Stimulated activated CD4-positive, alpha-beta T cell treated with anti-CD3 and anti-CD28 coated beads, Interleukin-12 subunit alpha, Interleukin-12 subunit beta, amount 100 ng/mL, for 4 hours (primary cell): ENCODE measurements around the gene MAD2L2.

Source experiments
- DNase-seq: peaks from one replicate; pipeline ENCODE4 v3.0.0-alpha.2; 2020

MAD2L2 gene

DNA sequence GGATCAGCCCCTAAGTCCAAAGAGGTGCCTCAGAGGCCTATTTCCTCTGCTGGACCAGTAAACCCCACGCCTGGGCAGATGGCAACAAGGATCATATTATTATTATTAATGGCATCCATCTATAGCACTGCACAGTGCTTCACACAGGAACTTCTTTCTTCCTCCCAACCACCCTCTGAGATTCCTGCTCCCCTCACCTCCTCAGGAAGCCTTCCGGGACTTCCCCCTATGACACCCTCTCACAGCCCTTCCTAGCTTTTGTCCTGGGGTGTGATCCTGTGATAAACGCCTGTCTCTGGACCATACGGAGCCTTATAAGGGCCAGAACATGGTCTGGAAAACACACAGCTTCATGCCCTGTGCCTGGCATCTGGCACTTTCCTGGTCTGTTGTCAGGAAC is 29.9 kb downstream of the MAD2L2 start:
- DNase-seq = no peak

- peak; percentile 68 for DNase-seq
Measured at GRCh38 chr1:11650331-11650991, 30.5 kb downstream of the MAD2L2 start.

- DNase-seq = no peak
Measured at GRCh38 chr1:11649624-11650330, 31.2 kb downstream of the MAD2L2 start.

DNA sequence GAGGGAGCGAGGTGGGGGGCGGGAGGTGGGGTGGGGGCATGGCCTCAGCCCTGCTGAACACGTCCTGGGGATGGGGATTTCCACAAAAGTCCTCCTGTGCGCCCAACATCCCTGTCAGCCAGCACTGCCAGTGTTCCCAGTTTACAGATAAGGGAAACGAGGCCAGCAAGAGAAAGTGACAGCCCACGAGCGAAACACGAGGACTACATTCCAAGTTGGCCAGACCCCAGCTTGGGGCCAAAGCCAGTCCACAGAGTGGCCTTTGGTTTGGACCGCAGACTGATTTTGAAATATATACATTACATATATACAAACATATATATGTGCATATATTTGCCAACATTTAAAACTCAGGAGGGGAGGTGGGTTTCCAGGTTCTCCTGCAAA is 31.7 kb downstream of the MAD2L2 start:
- DNase-seq = no peak

DNA sequence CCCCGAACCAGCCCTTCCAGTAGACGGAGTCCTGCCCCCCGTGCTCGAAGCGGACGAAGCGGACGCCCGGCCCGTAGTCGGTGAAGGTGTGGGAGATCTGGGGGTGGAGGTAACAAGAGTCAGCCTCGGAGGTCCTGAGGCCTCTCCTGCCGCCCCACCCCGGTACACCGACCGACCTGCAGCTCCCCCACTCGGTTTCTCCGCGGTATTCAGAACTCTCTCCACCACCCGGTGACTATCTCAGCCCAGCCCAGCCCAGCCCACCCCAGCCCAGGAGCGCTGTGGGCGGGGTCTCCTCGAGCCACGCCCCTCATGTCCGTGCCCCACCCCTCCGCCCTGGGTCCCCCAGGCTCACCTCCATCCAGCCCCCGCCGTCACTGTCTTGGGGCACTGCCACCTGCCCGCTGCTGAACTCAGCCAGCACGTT is 32.2 kb downstream of the MAD2L2 start:
- DNase-seq = peak; percentile 41

GRCh38 chr1:11648039-11648438 is 32.9 kb downstream of the MAD2L2 start:
- DNase-seq = no peak

DNA sequence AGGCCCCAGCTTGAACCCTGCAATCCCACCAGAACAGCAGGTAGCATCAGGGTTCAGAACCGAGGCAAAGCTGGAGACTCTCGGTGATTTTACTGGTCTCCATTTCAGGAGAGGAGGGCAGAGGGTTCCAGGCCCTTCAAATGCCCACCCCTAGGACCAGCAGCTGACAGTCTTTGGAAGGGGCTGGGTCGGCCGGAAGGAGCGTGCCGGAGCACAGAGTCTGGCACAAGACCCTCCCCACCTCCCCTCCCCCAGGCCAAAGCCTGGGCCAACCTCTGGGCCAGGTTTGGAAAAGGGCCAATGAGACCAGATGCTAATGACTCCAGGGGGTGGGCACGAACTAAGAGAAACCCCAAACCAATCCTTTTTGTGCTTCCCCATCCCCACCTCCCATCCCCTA is 33.6 kb downstream of the MAD2L2 start:
- DNase-seq = no peak

DNA sequence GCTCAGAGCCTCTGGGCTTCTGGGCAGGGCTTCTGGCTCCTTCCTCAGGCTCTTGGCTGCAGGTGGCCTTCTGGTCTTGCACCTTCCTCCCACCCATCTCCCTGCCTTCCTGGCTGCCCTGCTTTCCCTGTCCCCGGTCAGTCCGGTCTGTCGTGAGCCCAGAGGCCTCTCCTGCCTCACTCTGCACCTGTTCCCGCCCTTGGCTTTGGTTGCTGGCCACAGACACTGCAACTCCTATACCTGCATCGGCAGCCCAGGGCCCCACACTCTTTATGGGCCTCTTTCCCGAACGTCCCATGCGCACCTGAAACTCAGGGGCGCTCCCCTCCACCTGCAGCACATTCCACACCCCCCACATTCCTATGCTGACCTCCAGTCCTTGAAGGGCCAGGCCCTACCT is 34.6 kb downstream of the MAD2L2 start:
- no peak for DNase-seq

GRCh38 chr1:11645670-11646265 is 35.2 kb downstream of the MAD2L2 start:
- peak; percentile 81 for DNase-seq

GRCh38 chr1:11645270-11645669 is 35.7 kb downstream of the MAD2L2 start:
- DNase-seq = no peak

- DNase-seq = no peak
Measured at GRCh38 chr1:11643782-11644181, 37.2 kb downstream of the MAD2L2 start.

DNA sequence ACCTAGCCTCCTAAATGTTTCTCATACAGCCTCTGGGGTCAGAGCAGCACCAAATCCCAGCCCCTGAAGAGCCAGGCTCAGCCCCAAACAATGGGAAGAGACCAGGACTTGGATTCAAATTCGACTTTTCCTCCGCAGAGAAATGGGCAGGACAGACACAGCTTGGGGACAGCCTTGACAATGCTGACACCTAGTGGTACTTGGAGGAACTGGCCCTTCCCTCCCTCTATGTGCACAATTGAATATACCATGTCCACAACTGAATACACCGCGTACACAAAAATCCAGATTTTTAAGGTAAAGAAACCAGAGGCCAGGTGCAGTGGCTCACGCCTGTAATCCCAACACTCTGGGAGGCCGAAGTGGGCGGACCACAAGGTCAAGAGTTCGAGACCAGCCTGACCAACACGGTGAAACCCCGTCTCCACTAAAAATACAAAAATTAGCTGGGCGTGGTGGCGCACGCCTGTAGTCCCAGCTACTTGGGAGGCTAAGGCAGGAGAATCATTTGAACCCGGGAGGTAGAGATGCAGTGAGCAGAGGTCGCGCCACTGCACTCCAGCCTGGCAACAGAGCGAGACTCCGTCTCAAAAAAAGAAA is 38.4 kb downstream of the MAD2L2 start:
- DNase-seq = peak; percentile 67

- DNase-seq = no peak
Measured at GRCh38 chr1:11641776-11642305, 39.1 kb downstream of the MAD2L2 start.

GRCh38 chr1:11640944-11641343 is 40.0 kb downstream of the MAD2L2 start:
- no peak for DNase-seq

DNA sequence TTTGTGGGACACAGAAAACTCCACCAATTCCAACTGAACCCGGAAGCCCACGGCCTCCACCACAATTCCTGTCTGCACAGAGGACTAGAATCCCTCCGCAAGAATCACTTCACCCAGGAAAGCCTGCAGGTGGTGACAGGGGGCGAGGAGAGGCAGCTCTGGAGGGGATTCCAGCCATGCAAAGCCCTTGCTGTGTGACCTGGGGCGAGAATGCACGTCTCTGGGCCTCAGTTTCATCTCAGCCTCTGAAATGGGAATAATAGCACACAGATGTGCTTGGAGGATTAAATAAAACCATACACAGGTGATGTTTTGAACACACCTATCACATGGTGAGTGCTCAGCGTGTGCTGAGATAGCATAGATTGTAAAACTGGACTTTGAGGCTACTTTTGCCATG is 40.8 kb downstream of the MAD2L2 start:
- DNase-seq = no peak

DNA sequence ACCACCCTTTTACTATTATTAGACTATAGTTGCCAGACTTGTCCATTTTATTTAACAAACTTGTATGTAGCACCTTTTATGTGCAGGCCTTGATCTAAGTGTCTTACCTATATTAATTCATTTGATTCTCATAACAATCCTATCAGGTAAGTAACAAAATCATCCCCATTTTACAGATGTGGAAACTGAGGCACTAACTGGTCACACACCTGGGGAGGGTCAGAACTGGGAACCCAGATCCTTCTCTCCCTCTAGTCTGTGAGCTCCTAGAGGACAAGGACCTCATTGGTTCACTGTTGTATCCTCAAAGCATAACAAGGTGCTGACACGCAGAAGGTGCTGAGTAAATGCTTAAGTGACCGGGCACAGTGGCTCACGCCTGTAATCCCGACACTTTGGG is 41.6 kb downstream of the MAD2L2 start:
- no peak for DNase-seq

DNA sequence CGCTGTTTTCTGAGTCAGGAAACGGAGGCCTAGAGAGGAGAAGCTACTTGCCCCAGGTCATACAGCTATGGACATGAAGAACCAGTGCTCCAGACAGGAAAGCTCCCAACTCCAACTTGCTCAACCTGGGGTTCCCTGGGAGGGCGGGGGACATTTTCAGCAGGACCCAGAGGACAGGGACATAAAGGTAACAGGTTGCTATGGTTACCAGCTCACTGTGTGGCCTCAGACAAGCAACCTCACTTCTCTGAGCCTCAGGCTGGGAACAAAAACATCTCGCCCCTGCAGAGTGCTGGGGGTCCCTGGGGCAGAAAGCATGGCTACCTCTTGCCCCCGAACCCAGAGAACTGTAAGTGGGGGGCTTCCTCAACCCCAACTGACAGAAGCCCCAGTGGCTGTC is 42.8 kb downstream of the MAD2L2 start:
- DNase-seq = no peak

DNA sequence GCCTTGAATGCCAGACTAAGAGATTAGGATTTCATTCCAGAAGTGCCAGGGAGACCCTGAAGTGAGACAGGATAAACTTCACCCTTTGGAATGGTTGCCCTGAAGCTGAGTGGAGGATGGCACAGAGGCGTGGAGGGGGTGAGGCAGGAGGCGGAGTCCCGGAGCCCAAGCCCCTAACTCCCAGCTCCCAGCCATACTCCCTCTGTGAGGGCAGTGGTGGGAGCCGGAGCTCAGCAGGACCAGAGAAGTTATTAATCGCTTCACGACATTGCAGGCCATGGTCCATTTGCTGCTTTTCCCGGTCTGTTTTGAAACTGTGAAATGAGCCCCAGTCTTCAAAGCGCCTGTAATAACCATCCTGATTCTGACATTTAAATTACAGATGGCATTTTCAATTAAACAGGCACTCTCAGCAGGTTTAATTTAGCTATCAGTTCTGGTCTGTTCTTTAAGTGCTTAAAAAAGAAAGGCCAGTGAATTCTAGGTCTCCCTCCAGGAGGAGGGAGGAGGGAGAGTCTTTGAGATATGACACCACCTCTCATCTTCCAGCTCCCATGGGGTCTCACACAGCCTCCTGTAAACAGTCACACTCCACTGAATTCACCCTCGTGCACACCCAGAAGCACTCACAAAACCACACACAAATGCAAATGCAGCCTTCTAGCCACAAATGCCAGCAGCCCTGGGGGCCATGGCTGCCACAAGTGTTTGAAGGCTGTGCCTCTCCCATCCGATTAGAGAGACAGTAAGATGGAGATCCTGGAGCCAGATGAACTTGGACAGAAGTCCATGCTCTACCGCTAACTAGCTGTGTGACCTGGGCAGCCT is 46.4 kb downstream of the MAD2L2 start:
- no peak for DNase-seq

GRCh38 chr1:11629184-11630016 is 51.5 kb downstream of the MAD2L2 start:
- no peak for DNase-seq

DNA sequence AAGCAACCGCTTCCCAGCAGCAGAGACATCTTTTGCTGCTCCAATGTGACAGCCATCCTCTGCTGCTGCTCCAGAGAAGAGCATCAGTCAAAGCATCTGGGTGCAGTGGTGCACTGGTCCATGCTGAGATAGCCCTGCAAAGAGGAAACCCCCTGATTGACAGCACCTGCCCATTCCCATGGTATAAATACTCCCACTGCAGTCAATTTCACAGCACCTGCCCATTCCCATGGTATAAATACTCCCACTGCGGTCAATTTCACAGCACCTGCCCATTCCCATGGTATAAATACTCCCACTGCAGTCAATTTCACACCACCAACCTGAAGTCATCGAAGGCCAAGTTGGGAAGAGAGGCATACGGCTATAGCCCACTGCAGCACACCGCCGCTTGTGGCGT is 52.2 kb downstream of the MAD2L2 start:
- no peak for DNase-seq

GRCh38 chr1:11626551-11626950 is 54.4 kb downstream of the MAD2L2 start:
- DNase-seq = no peak
